ENCODE data around the gene ERC1.
"Not testable (repeated sequence)": the region's sequence is repeated elsewhere in the genome, so short reads cannot be mapped to it uniquely, and the experiment has no call there.

The ERC1 gene

GRCh38 chr12:1080520-1081223 lies 89.6 kb downstream of the ERC1 start:
- no peak for DNase-seq

GRCh38 chr12:1083151-1083888 lies 92.3 kb downstream of the ERC1 start:
- no peak for DNase-seq

- DNase-seq: no peak
Observed at GRCh38 chr12:1083889-1084262, 92.9 kb downstream of the ERC1 start.

GRCh38 chr12:1091350-1091749 lies 100.3 kb downstream of the ERC1 start:
- DNase-seq: no peak

- no peak for DNase-seq
Observed at GRCh38 chr12:1093166-1093751, 102.2 kb downstream of the ERC1 start.

- no peak for DNase-seq
Observed at GRCh38 chr12:1094714-1095113, 103.7 kb downstream of the ERC1 start.

GRCh38 chr12:1099158-1099557 lies 108.1 kb downstream of the ERC1 start:
- no peak for DNase-seq

GRCh38 chr12:1099618-1100017 lies 108.6 kb downstream of the ERC1 start:
- not testable (repeated sequence) for DNase-seq

GRCh38 chr12:1102115-1102514 lies 111.1 kb downstream of the ERC1 start:
- DNase-seq: no peak

- DNase-seq: no peak
Observed at GRCh38 chr12:1102791-1103450, 111.9 kb downstream of the ERC1 start.

GRCh38 chr12:1103632-1104031 lies 112.6 kb downstream of the ERC1 start:
- no peak for DNase-seq

- DNase-seq: no peak
Observed at GRCh38 chr12:1104088-1104800, 113.2 kb downstream of the ERC1 start.

- DNase-seq: no peak
Observed at GRCh38 chr12:1107669-1108068, 116.6 kb downstream of the ERC1 start.

- no peak for DNase-seq
Observed at GRCh38 chr12:1108276-1108675, 117.3 kb downstream of the ERC1 start.

GRCh38 chr12:1115484-1116231 lies 124.6 kb downstream of the ERC1 start:
- DNase-seq: no peak

GRCh38 chr12:1117371-1117770 lies 126.3 kb downstream of the ERC1 start:
- no peak for DNase-seq

- no peak for DNase-seq
Observed at GRCh38 chr12:1117970-1118563, 127.0 kb downstream of the ERC1 start.

- no peak for DNase-seq
Observed at GRCh38 chr12:1122786-1123185, 131.8 kb downstream of the ERC1 start.

GRCh38 chr12:1126091-1126490 lies 135.1 kb downstream of the ERC1 start:
- DNase-seq: no peak

- no peak for DNase-seq
Observed at GRCh38 chr12:1127021-1127420, 136.0 kb downstream of the ERC1 start.

GRCh38 chr12:1130164-1130563 lies 139.1 kb downstream of the ERC1 start:
- DNase-seq: no peak

GRCh38 chr12:1130571-1130970 lies 139.5 kb downstream of the ERC1 start:
- DNase-seq: no peak

Measured in cortex of kidney (tissue), 1 donor.